GM21717 (cell line): Measurements from ENCODE around the gene ATXN2L.
"Not testable (repeated sequence)": the region's sequence is repeated elsewhere in the genome, so short reads cannot be mapped to it uniquely, and the experiment has no call there.

Source experiments
- ATAC-seq: cut with Tn5 transposase; IDR thresholded peaks from one replicate; pipeline ENCODE4 v1.9.1; 2021; ENCODE audit warnings: mild to moderate bottlenecking, moderate library complexity; ENCODE audit not compliant: unreplicated experiment

Gene ATXN2L, protein sequence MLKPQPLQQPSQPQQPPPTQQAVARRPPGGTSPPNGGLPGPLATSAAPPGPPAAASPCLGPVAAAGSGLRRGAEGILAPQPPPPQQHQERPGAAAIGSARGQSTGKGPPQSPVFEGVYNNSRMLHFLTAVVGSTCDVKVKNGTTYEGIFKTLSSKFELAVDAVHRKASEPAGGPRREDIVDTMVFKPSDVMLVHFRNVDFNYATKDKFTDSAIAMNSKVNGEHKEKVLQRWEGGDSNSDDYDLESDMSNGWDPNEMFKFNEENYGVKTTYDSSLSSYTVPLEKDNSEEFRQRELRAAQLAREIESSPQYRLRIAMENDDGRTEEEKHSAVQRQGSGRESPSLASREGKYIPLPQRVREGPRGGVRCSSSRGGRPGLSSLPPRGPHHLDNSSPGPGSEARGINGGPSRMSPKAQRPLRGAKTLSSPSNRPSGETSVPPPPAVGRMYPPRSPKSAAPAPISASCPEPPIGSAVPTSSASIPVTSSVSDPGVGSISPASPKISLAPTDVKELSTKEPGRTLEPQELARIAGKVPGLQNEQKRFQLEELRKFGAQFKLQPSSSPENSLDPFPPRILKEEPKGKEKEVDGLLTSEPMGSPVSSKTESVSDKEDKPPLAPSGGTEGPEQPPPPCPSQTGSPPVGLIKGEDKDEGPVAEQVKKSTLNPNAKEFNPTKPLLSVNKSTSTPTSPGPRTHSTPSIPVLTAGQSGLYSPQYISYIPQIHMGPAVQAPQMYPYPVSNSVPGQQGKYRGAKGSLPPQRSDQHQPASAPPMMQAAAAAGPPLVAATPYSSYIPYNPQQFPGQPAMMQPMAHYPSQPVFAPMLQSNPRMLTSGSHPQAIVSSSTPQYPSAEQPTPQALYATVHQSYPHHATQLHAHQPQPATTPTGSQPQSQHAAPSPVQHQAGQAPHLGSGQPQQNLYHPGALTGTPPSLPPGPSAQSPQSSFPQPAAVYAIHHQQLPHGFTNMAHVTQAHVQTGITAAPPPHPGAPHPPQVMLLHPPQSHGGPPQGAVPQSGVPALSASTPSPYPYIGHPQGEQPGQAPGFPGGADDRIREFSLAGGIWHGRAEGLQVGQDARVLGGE

DNA sequence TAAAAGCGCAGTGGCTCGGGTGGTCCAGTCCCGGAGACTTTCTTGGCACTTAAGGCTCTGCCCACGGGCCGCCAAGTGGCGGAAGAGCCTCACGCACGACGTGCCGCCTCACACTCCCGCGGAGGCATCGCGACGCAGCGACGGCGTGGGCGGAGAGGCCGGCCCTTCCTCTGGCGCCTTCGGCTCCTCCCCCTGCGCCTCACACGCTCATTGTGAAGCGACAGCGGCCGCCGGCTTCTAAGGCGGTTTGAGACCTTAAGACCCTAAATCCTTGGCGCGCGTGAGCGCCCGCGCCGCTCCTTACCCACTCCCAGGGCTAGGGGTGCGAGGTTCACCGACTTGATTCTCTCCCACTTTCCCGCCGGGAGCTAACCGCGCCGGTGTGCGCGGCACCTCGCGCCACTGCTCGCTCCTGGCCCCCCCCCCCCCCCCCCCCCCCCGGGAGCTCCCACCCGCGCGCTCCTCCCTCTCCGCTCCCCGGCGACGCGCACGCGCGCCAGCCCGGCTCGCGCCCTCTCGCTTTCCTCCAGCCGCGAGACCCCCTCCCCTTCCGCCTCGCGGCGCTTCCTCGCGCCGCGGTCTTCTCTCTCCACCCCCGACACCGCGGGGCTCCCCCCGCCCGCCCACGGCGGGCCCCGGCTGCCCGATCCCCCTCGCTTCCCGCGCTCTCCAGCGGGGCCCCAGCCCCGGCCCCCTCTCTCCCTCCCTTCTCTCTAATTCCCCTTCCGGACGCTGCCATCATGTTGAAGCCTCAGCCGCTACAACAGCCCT is at the start of gene ATXN2L:
ATXN2L (plus strand) TSS at position 480 of the 771 bp plus-strand sequence; CDS start at position 741, 261 bp downstream.
- peak; percentile 36 for ATAC-seq

GRCh38 chr16:28781697-28782096 is 41.1 kb upstream of the ATXN2L start:
- not testable (repeated sequence) for ATAC-seq

GRCh38 chr16:28782357-28782756 is 40.4 kb upstream of the ATXN2L start:
- ATAC-seq = not testable (repeated sequence)

GRCh38 chr16:28802235-28803019 is 20.4 kb upstream of the ATXN2L start:
- ATAC-seq = peak; percentile 56

DNA sequence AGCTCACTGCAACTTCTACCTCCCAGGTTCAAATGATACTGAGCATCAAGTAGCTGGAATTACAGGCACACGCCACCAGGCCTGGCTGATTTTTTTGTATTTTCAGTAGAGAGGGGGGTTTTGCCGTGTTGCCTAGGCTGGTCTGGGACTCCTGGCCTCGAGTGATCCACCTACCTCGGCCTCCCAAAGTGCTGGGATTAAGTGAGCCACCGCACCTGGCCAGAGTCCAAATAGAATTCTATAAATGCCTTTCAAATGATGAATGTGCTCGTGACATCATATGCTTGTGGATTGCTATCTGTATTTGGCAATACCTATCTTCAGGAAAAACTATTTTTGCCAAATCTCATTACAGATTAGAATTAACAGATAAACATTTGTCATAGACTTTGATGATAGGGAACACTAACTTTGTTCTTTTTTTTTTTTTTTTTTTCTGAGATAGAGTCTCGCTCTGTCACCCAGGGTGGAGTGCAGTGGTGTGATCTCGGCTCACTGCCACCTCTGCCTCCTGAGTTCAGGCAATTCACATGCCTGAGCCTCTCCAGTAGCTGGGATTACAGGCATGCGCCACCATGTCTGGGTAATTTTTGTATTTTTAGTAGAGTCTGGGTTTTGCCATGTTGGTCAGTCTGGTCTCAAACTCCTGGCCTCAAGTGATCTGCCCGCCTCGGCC is 15.2 kb upstream of the ATXN2L start:
- not testable (repeated sequence) for ATAC-seq

DNA sequence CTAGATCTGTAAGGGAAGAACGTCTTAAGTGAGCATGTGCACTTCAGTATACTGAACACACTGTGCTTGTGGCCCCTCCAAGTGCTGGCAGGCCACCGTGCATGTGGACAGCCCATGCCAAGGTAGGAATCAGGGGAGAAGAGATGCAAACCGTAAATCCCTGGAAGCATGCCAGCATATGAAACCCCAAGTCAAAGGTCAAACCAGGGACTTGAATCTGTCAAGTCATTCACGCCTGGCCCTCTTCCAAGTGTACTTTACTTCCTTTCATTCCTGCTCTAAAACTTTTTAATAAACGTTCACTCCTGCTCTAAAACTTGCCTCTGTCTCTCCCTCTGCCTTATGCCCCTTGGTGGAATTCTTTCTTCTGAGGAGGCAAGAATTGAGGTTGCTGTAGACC is 2.8 kb upstream of the ATXN2L start:
- no peak for ATAC-seq

GRCh38 chr16:28820546-28820945 is 2.3 kb upstream of the ATXN2L start:
- ATAC-seq = not testable (repeated sequence)

- ATAC-seq = no peak
Measured at GRCh38 chr16:28821874-28822519, 802 bp upstream of the ATXN2L start.

DNA sequence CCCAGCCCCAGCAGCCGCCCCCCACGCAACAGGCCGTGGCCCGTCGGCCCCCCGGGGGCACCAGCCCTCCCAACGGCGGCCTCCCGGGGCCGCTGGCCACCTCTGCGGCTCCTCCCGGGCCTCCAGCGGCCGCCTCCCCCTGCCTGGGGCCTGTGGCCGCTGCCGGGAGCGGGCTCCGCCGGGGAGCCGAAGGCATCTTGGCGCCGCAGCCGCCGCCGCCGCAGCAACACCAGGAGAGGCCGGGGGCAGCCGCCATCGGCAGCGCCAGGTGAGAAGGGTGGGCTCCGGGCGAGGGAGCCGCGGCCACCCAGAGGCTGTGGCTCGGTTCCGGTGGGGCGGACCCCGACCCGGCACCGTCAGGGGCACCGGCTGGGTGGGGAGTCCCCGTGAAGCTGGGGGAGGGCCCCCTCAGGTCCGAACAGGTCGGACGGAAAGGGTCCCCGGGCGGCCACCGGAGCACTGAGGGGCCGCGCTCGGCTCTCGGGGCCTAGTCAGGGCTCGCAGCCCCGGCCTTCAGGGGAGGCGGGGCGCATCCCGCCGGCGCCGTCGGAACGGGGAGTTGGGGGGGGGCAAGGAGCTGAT is 583 bp downstream of the ATXN2L start:
- ATAC-seq = peak; percentile 10

GRCh38 chr16:28823873-28824716 is 1.3 kb downstream of the ATXN2L start:
- peak; percentile 52 for ATAC-seq

GRCh38 chr16:28824717-28824973 is 1.8 kb downstream of the ATXN2L start:
- no peak for ATAC-seq

GRCh38 chr16:28826141-28826540 is 3.3 kb downstream of the ATXN2L start:
- no peak for ATAC-seq

GRCh38 chr16:28829747-28830146 is 6.9 kb downstream of the ATXN2L start:
- ATAC-seq = no peak

DNA sequence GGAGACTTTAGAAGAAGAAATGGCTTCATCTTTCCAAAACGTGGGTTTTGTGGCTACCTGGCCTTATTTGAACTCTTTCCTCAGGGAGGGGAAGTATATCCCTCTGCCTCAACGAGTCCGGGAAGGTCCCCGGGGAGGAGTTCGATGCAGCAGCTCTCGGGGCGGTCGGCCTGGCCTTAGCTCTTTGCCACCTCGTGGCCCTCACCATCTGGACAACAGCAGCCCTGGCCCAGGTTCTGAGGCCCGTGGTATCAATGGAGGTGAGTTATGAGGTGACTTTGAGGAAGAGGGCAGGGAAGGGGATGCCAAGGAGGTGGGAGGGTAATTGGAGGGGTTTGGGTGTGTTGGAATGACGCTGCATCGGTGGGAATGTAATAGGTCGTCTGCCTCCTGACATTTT is 7.7 kb downstream of the ATXN2L start:
- no peak for ATAC-seq

DNA sequence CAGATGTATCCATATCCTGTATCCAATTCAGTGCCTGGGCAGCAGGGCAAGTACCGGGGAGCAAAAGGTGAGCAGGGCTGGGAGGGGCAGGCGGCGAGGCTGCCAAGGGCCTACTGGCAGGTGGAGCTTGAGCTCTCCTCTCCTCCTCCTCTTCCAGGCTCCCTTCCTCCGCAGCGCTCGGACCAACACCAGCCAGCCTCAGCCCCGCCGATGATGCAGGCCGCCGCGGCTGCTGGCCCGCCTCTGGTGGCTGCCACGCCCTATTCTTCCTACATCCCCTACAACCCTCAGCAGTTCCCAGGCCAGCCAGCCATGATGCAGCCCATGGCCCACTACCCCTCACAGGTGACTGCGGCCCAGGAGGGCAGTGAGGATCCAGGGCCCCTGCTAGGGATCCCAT is 11.6 kb downstream of the ATXN2L start:
- no peak for ATAC-seq

DNA sequence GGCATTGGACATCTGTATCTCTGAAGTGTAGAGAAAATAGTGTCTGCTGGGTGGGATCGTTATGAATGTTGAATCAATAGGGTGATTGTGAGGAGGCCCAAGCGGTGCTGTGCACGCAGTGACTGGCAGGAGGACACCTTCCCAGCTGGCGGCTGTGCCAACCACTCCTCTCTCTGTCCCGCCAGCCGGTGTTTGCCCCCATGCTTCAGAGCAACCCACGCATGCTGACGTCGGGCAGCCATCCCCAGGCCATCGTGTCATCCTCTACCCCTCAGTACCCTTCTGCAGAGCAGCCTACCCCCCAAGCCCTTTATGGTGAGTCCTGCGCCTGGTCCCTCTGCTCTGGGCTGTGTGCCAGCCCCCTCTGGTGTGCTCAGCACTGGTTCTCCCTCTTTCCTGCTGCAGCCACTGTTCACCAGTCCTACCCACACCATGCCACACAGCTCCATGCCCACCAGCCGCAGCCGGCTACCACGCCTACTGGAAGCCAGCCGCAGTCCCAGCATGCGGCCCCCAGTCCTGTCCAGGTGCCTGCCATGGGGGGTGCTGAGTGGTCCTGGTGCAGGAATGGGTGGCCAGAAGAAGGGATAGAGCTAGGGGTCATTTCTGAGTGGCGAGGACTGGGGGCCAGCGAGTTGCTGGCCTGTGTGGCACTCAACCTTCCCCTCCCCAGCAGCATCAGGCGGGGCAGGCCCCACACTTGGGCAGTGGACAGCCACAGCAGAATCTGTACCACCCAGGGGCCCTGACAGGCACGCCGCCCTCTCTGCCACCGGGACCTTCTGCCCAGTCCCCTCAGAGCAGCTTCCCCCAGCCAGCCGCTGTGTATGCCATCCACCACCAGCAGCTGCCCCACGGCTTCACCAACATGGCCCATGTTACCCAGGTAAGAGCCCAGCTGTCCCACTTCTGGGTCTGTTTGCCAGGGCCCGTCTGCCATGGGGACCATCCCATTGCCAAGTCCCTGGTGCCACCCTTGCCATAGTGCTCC is 12.4 kb downstream of the ATXN2L start:
- no peak for ATAC-seq
